SK-N-SH (cell line): ENCODE data around the gene LLGL2. TPM values are rescaled to one million over a fixed set of nuclear protein-coding genes. Genes with fewer than 3 reads are reported as not detected.

Experiments
- CTCF ChIA-PET: fragments of 300-600, 350-600 bp; formaldehyde crosslinking; extraction: SDS; loops from one replicate; lab custom pipeline; 2021; lab: Yijun Ruan, JAX
- POLR2A ChIA-PET: fragments of 350-600 bp; sonication (Branson Sonifier 250); formaldehyde crosslinking; extraction: SDS; loops from one replicate; lab custom pipeline; 2020; ENCODE audit warnings: antibody characterized with exemption, inconsistent platforms; lab: Yijun Ruan, JAX
- DNase-seq: peaks from one replicate; pipeline ENCODE4 v3.0.0; 2012
- H2AFZ ChIP-seq: fragments of 200-600 bp; sonication (generic); 2 replicates; pipeline ENCODE4 v1.8.1; 2016; ENCODE audit warnings: antibody characterized with exemption, mild to moderate bottlenecking, low read depth
- H3F3A ChIP-seq: fragments of 200-600 bp; sonication (generic); replicated peaks from 2 replicates; pipeline ENCODE3; 2016; ENCODE audit warnings: antibody characterized with exemption, mild to moderate bottlenecking; ENCODE audit not compliant: insufficient read depth
- H3K27ac ChIP-seq, 2 experiments: fragments of 200-500 bp in 1 of 2; fragments of 200-600 bp in 1 of 2; sonication (Bioruptor generic) in 1 of 2; sonication (generic), shearing (Covaris generic) in 1 of 2; 2 replicates each; pipeline versions ENCODE4 v1.5.1 to v1.6.1; 2014 to 2016; ENCODE audit warnings: low read depth in 2 of 2, inconsistent platforms in 1 of 2, low read length in 1 of 2, mild to moderate bottlenecking in 1 of 2, mixed read lengths in 1 of 2
- H3K27me3 ChIP-seq: fragments of 200-600 bp; sonication (generic), shearing (Covaris generic); 2 replicates; pipeline ENCODE4 v1.6.1; 2016; ENCODE audit warnings: mixed run types; ENCODE audit not compliant: insufficient read depth
- H3K36me3 ChIP-seq, 2 experiments: fragments of 200-500 bp in 1 of 2; fragments of 200-600 bp in 1 of 2; sonication (Bioruptor generic) in 1 of 2; sonication (generic) in 1 of 2; replicated peaks in 1 of 2; 2 replicates each; pipeline versions ENCODE3 to v1.5.1; 2014 to 2016; ENCODE audit warnings: low read length in 1 of 2, mild to moderate bottlenecking in 1 of 2; ENCODE audit not compliant: insufficient read depth in 2 of 2, control insufficient read depth in 1 of 2
- H3K4me1 ChIP-seq, 2 experiments: fragments of 200-500 bp in 1 of 2; fragments of 200-600 bp in 1 of 2; sonication (Bioruptor generic) in 1 of 2; sonication (generic), shearing (Covaris generic) in 1 of 2; 2 replicates each; pipeline versions ENCODE4 v1.5.1 to v1.6.1; 2014 to 2016; ENCODE audit warnings: low read depth in 1 of 2, low read length in 1 of 2, mixed run types in 1 of 2; ENCODE audit not compliant: insufficient read depth in 2 of 2, control insufficient read depth in 1 of 2
- H3K4me2 ChIP-seq: fragments of 200-600 bp; sonication (generic), shearing (Covaris generic); 2 replicates; pipeline ENCODE4 v1.6.1; 2017; ENCODE audit warnings: mixed run types
- H3K4me3 ChIP-seq, 2 experiments: fragments of 200-500 bp in 1 of 2; fragments of 200-600 bp in 1 of 2; sonication (Bioruptor generic) in 1 of 2; sonication (generic), shearing (Covaris generic) in 1 of 2; 2 replicates each; pipeline versions ENCODE4 v1.5.1 to v1.8.1; 2014 to 2016; ENCODE audit warnings: low read depth in 2 of 2, inconsistent platforms in 1 of 2, low read length in 1 of 2, mild to moderate bottlenecking in 1 of 2, mixed read lengths in 1 of 2, moderate library complexity in 1 of 2
- H3K79me2 ChIP-seq: fragments of 200-600 bp; sonication (generic); 2 replicates; pipeline ENCODE4 v1.8.1; 2017; ENCODE audit warnings: mild to moderate bottlenecking; ENCODE audit not compliant: insufficient read depth
- H3K9ac ChIP-seq: fragments of 200-600 bp; sonication (generic); 2 replicates; pipeline ENCODE4 v1.6.1; 2017; ENCODE audit warnings: mixed run types
- H3K9me2 ChIP-seq: fragments of 200-600 bp; sonication (generic); 2 replicates; pipeline ENCODE4 v1.6.1; 2017; ENCODE audit warnings: mixed run types
- H3K9me3 ChIP-seq: fragments of 200-600 bp; sonication (generic); 2 replicates; pipeline ENCODE4 v1.6.1; 2017; ENCODE audit warnings: mixed run types, mild to moderate bottlenecking, moderate library complexity
- H4K20me1 ChIP-seq: fragments of 200-600 bp; sonication (generic); 2 replicates; pipeline ENCODE4 v1.6.1; 2017; ENCODE audit warnings: mild to moderate bottlenecking, mixed run types; ENCODE audit not compliant: insufficient read depth
- CHD2 ChIP-seq: fragments of 150-350 bp; IDR thresholded peaks from 2 replicates; pipeline ENCODE4 v1.6.1; 2018; ENCODE audit warnings: low read length; ENCODE audit not compliant: partially characterized antibody
- EP300 ChIP-seq, 2 experiments: IDR thresholded peaks; 2 replicates each; pipeline versions ENCODE4 v1.4.0 to v1.6.1; 2012; ENCODE audit warnings: borderline replicate concordance in 1 of 2, low read depth in 1 of 2, low read length in 1 of 2
- FOSL2 ChIP-seq: IDR thresholded peaks from 2 replicates; pipeline ENCODE4 v1.4.0; 2012; ENCODE audit warnings: low read depth, mild to moderate bottlenecking, moderate library complexity, borderline replicate concordance
- GATA2 ChIP-seq: sonication (generic); formaldehyde crosslinking; IDR thresholded peaks from 2 replicates; pipeline ENCODE4 v1.5.0; 2020; ENCODE audit warnings: mild to moderate bottlenecking, missing genetic modification reagents
- JUND ChIP-seq: IDR thresholded peaks from 2 replicates; pipeline ENCODE4 v1.4.0; 2012
- MEF2A ChIP-seq: IDR thresholded peaks from 2 replicates; pipeline ENCODE4 v1.4.0; 2012; ENCODE audit warnings: low read depth, borderline replicate concordance
- NFIC ChIP-seq: IDR thresholded peaks from 2 replicates; pipeline ENCODE4 v1.4.0; 2012; ENCODE audit warnings: borderline replicate concordance
- NRF1 ChIP-seq: IDR thresholded peaks from 2 replicates; pipeline ENCODE4 v1.6.1; 2012; ENCODE audit warnings: low read depth, mild to moderate bottlenecking, low read length
- RAD21 ChIP-seq: IDR thresholded peaks from 2 replicates; pipeline ENCODE4 v1.6.1; 2012; ENCODE audit warnings: mild to moderate bottlenecking, low read length
- RFX5 ChIP-seq: IDR thresholded peaks from 2 replicates; pipeline ENCODE4 v1.6.1; 2012; ENCODE audit warnings: mild to moderate bottlenecking, improper control_type of control experiment, low read length
- SMC3 ChIP-seq: IDR thresholded peaks from 2 replicates; pipeline ENCODE4 v1.6.1; 2012; ENCODE audit warnings: low read depth, low read length, improper control_type of control experiment
- TAF1 ChIP-seq: IDR thresholded peaks from 2 replicates; pipeline ENCODE4 v1.6.1; 2012; ENCODE audit warnings: low read depth, mild to moderate bottlenecking, low read length, moderate library complexity, borderline replicate concordance
- TCF12 ChIP-seq: IDR thresholded peaks from 2 replicates; pipeline ENCODE4 v1.4.0; 2012
- TEAD4 ChIP-seq: IDR thresholded peaks from 2 replicates; pipeline ENCODE4 v1.4.0; 2012; ENCODE audit warnings: mild to moderate bottlenecking, borderline replicate concordance; ENCODE audit not compliant: insufficient read depth
- YY1 ChIP-seq: IDR thresholded peaks from 2 replicates; pipeline ENCODE4 v1.4.0; 2012; ENCODE audit warnings: low read depth, mild to moderate bottlenecking
- WGBS: methylation state at CpG from one replicate; pipeline ENCODE4 v1.1.6; 2017; ENCODE audit warnings: low lambda C conversion rate; 5-methylcytosine and 5-hydroxymethylcytosine counted together
- polyA plus RNA-seq, 3 experiments: library from polyadenylated mRNA; depleted of rRNA; stranded (reverse); fragments of >200 nt; gene quantifications; 2 replicates each; pipeline ENCODE4 v1.2.3, GENCODE V29; 2012
- TF ChIP-seq, protein P1 (sequence below): IDR thresholded peaks from 2 replicates; pipeline ENCODE4 v1.4.0; 2012; ENCODE audit warnings: low read depth, borderline replicate concordance
- TF ChIP-seq, protein P2 (sequence below): fragments of 200-600 bp; sonication (generic); IDR thresholded peaks from 2 replicates; pipeline ENCODE4 v1.6.1; 2017; ENCODE audit warnings: antibody characterized with exemption, mild to moderate bottlenecking, moderate library complexity
- TF ChIP-seq, protein P3 (sequence below): IDR thresholded peaks from 2 replicates; pipeline ENCODE4 v1.4.0; 2012; ENCODE audit warnings: low read depth, borderline replicate concordance
- TF ChIP-seq, protein P4 (sequence below): fragments of 150-350 bp; IDR thresholded peaks from 2 replicates; pipeline ENCODE4 v1.6.1; 2017; ENCODE audit warnings: antibody characterized with exemption, low read length, low read depth, borderline replicate concordance

The LLGL2 gene
- polyA plus RNA-seq, 1 of the 3 experiments (the other 2 are of a cell fraction): 6.7 TPM

DNA sequence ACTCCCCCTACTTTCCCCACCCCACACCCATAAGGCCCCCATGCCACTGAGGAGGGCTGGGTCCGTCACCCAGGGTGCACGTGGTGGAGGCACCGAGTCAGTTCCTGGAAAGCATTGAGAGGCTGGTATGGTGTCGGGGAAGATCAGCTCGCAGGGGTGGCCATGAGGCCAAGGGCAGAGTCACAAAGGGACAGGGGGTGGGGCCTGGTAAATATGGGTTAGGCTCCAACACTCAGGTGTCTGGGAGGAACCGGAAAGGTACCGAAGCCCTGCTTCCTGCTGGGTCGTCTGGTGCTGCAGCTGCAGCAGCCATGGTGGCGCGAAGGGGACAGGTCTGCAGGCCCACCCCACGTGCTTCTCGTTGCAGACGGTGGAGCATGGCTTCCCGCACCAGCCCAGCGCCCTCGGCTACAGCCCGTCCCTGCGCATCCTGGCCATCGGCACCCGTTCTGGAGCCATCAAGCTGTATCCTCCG is 30.2 kb downstream of the LLGL2 start:
- H3K27me3 ChIP-seq: no peaks in the 10 kb centered on the region
- no peaks in the 10 kb centered on the region for H4K20me1 ChIP-seq
- H3K36me3 ChIP-seq: no peaks in the 10 kb centered on the region
- no peaks in the 10 kb centered on the region for H3F3A ChIP-seq
- no peak for TF ChIP-seq MEF2A
- TF ChIP-seq EP300 (IDR thresholded peaks at IDR 0.05; ENCODE audit: borderline replicate concordance in 1 of 2, low read depth in 1 of 2, low read length in 1 of 2): no peak
- no peak for TF ChIP-seq SMC3
- no peak for TF ChIP-seq YY1
- no peak for TF ChIP-seq RFX5
- TF ChIP-seq, protein P1, sequence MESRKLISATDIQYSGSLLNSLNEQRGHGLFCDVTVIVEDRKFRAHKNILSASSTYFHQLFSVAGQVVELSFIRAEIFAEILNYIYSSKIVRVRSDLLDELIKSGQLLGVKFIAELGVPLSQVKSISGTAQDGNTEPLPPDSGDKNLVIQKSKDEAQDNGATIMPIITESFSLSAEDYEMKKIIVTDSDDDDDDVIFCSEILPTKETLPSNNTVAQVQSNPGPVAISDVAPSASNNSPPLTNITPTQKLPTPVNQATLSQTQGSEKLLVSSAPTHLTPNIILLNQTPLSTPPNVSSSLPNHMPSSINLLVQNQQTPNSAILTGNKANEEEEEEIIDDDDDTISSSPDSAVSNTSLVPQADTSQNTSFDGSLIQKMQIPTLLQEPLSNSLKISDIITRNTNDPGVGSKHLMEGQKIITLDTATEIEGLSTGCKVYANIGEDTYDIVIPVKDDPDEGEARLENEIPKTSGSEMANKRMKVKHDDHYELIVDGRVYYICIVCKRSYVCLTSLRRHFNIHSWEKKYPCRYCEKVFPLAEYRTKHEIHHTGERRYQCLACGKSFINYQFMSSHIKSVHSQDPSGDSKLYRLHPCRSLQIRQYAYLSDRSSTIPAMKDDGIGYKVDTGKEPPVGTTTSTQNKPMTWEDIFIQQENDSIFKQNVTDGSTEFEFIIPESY: no peak
- no peak for TF ChIP-seq NRF1
- DNase-seq: no peak
- H3K27ac ChIP-seq: no peak overlapping the region
- no peak overlapping the region for H3K9ac ChIP-seq
- no peak overlapping the region for H3K4me3 ChIP-seq
- H2AFZ ChIP-seq: no peak overlapping the region
- POLR2A ChIA-PET: no interaction called here
- H3K4me2 ChIP-seq: no peak overlapping the region
- no peaks in the 10 kb centered on the region for H3K79me2 ChIP-seq
- no peaks in the 10 kb centered on the region for H3K9me3 ChIP-seq
- peaks cover 4 to 19% of the 10 kb centered on the region in 2 experiments; a peak in 1 of 4 replicates for H3K4me1 ChIP-seq
- CTCF ChIA-PET: no interaction called here
- no peaks in the 10 kb centered on the region for H3K9me2 ChIP-seq
- WGBS: 95% methylated on average over 20 of the region's 21 CpGs

DNA sequence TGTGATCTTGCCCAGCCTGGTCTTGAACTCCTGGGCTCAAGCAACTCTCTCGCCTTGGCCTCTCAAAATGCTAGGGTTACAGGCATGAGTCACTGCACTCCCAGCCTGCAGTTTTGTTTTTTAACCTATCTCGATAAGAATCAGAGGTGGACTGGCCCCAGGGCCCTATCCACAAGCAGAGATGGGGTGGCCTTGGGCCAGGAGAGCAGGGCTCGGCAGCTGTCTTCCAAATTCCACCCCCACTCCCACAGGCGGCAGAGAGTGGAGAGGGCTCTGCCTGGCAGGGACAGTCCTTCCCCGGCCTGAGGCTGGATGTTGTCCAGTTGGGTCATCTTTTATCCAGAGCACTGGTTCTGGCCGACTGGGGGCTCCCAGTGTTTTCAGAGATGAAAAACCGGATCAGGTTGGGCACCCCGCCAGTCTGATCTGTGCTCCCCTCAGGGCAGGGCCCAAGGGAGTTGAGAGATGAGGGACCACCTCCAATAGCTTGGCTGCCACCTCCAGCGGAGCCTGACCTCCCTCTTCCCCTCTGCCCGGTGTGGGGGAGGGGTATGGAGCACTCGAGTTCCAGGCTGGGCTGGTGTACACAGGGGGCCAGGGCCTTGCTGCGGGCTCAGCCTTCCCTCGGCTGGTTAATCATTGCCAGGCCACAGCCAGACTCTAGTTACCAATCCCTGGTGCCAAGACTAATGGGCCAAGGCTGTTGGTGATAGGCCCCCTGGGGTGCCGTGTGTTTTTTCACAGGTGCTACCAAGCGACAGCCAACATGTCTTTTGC is 31.8 kb downstream of the LLGL2 start:
- 38% methylated on average over 11 of the region's 15 CpGs for WGBS
- ChIA-PET CTCF (interaction anchor here (1.0 to 4.6 kb wide), 8 partner anchors 32 to 190 kb away, joined by 3 to 20 read pairs (median 4); partner anchors contain the start of genes LLGL2, SMIM5 and TSEN54), POLR2A (no interaction called here)

More for the DNA sequence above, 31.8 kb downstream of the LLGL2 start:
- TF ChIP-seq EP300 (IDR thresholded peaks at IDR 0.05; ENCODE audit: borderline replicate concordance in 1 of 2, low read depth in 1 of 2, low read length in 1 of 2): no peak
- TF ChIP-seq FOSL2: peak; percentile 71
- TF ChIP-seq CHD2: no peak
- TF ChIP-seq RAD21: no peak
- TF ChIP-seq TCF12: peak; percentile 61
- TF ChIP-seq, protein P2, sequence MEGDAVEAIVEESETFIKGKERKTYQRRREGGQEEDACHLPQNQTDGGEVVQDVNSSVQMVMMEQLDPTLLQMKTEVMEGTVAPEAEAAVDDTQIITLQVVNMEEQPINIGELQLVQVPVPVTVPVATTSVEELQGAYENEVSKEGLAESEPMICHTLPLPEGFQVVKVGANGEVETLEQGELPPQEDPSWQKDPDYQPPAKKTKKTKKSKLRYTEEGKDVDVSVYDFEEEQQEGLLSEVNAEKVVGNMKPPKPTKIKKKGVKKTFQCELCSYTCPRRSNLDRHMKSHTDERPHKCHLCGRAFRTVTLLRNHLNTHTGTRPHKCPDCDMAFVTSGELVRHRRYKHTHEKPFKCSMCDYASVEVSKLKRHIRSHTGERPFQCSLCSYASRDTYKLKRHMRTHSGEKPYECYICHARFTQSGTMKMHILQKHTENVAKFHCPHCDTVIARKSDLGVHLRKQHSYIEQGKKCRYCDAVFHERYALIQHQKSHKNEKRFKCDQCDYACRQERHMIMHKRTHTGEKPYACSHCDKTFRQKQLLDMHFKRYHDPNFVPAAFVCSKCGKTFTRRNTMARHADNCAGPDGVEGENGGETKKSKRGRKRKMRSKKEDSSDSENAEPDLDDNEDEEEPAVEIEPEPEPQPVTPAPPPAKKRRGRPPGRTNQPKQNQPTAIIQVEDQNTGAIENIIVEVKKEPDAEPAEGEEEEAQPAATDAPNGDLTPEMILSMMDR: no peak
- no peak for TF ChIP-seq MEF2A
- TF ChIP-seq TAF1: no peak; the same call in 1 of the 2 replicates
- TF ChIP-seq TEAD4: peak; percentile 14; the same call in 1 of the 2 replicates
- TF ChIP-seq YY1: no peak
- no peak for TF ChIP-seq SMC3
- TF ChIP-seq NFIC: peak; percentile 81
- TF ChIP-seq, protein P3, sequence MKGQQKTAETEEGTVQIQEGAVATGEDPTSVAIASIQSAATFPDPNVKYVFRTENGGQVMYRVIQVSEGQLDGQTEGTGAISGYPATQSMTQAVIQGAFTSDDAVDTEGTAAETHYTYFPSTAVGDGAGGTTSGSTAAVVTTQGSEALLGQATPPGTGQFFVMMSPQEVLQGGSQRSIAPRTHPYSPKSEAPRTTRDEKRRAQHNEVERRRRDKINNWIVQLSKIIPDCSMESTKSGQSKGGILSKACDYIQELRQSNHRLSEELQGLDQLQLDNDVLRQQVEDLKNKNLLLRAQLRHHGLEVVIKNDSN: no peak
- TF ChIP-seq, protein P4, sequence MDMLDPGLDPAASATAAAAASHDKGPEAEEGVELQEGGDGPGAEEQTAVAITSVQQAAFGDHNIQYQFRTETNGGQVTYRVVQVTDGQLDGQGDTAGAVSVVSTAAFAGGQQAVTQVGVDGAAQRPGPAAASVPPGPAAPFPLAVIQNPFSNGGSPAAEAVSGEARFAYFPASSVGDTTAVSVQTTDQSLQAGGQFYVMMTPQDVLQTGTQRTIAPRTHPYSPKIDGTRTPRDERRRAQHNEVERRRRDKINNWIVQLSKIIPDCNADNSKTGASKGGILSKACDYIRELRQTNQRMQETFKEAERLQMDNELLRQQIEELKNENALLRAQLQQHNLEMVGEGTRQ: no peak
- TF ChIP-seq JUND: no peak; the same call in 1 of the 2 replicates
- 0 out of 2 replicates have a peak, but pooled peaks have one; percentile 12 for TF ChIP-seq GATA2 (CRISPR knock-in tag)
- Histone ChIP-seq H3K27me3 (no peaks in the 10 kb centered on the region), H3K4me1 (peaks cover 4 to 19% of the 10 kb centered on the region in 2 experiments; a peak in 1 of 4 replicates), H3K79me2 (no peaks in the 10 kb centered on the region), H3K9ac (no peak overlapping the region), H3K4me2 (no peak overlapping the region), H4K20me1 (no peaks in the 10 kb centered on the region), H3K36me3 (no peaks in the 10 kb centered on the region), H3K9me2 (no peaks in the 10 kb centered on the region), H3K4me3 (no peak overlapping the region), H3K9me3 (no peaks in the 10 kb centered on the region), H3K27ac (peak overlapping the region in 1 of 2 experiments; percentile 65; a peak in 2 of 4 replicates), H3F3A (no peaks in the 10 kb centered on the region), H2AFZ (no peak overlapping the region)
- peak; percentile 83 for DNase-seq
